GM23338 (cell line): Measurements from ENCODE around the gene HGFAC.

Experiments
- CREB1 ChIP-seq: fragments of 250-450 bp; sonication (Bioruptor Pico); IDR thresholded peaks from 2 replicates; pipeline ENCODE4 v1.5.0; 2020; ENCODE audit warnings: low read depth, mild to moderate bottlenecking, moderate library complexity
- CTCF ChIP-seq, 2 experiments: fragments of 200-600 bp in 1 of 2; sonication (generic) in 1 of 2; conservative IDR thresholded peaks; 2 replicates each; pipeline versions ENCODE4 v1.5.1 to v1.6.1; 2016 to 2017; ENCODE audit warnings: antibody characterized with exemption in 2 of 2, low read depth in 2 of 2, mild to moderate bottlenecking in 2 of 2, moderate library complexity in 1 of 2
- ETS1 ChIP-seq: IDR thresholded peaks from 2 replicates; pipeline ENCODE4 v1.6.1; 2016; ENCODE audit warnings: antibody characterized with exemption
- EZH2 ChIP-seq: fragments of 200-600 bp; sonication (generic); IDR thresholded peaks from one replicate; pipeline ENCODE4 v1.8.0; 2017; ENCODE audit warnings: antibody characterized with exemption, mild to moderate bottlenecking, low read depth; ENCODE audit not compliant: unreplicated experiment
- EZH2phosphoT487 ChIP-seq: fragments of 200-600 bp; sonication (generic); IDR thresholded peaks from one replicate; pipeline ENCODE4 v1.8.1; 2018; ENCODE audit warnings: antibody characterized with exemption; ENCODE audit not compliant: unreplicated experiment
- JUNB ChIP-seq: IDR thresholded peaks from one replicate; pipeline ENCODE4 v1.6.1; 2016; ENCODE audit warnings: antibody characterized with exemption; ENCODE audit not compliant: unreplicated experiment
- POLR2AphosphoS5 ChIP-seq: IDR thresholded peaks from 2 replicates; pipeline ENCODE4 v1.6.1; 2016; ENCODE audit warnings: antibody characterized with exemption, low read depth
- REST ChIP-seq: IDR thresholded peaks from one replicate; pipeline ENCODE4 v1.6.1; 2018; ENCODE audit warnings: antibody characterized with exemption; ENCODE audit not compliant: unreplicated experiment
- STAT1 ChIP-seq: IDR thresholded peaks from one replicate; pipeline ENCODE4 v1.6.1; 2016; ENCODE audit warnings: antibody characterized with exemption; ENCODE audit not compliant: unreplicated experiment

- TF ChIP-seq REST = no peak
- TF ChIP-seq CTCF (conservative IDR thresholded peaks at IDR 0.05; ENCODE audit: low read depth in 2 of 2) = no peak
- TF ChIP-seq EZH2phosphoT487 = no peak
- no peak for TF ChIP-seq POLR2AphosphoS5
- no peak for TF ChIP-seq STAT1
- no peak for TF ChIP-seq JUNB
- TF ChIP-seq EZH2 = no peak
- no peak for TF ChIP-seq ETS1
- no peak for TF ChIP-seq CREB1 (CRISPR knock-in tag)
Observed at GRCh38 chr4:3461515-3462291, 19.9 kb downstream of the HGFAC start.
